ENCODE measurements around the gene CREBRF.

Gene CREBRF

DNA sequence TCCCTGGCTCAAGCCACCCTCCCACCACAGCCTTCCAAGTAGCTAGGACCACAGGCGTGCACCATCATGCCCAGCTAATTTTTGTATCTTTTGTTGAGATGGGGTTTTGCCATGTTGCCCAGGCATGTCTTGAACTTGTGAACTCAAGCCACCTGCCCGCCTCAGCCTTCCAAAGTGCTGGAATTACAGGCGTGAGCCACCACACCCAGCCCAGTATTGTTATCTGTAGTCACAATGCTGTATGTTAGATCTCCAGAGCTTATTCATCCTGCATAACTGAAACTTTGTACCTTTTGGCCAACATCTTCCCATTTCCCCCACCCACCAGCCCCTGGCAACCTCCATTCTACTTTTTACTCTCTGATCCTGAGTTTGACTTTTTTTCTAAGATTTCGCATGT lies 37.5 kb downstream of the CREBRF start:
- no peak overlapping the region for H3K4me3 ChIP-seq (ENCODE audit: control insufficient read depth, low read depth, low read length)
- TF ChIP-seq, protein P1, sequence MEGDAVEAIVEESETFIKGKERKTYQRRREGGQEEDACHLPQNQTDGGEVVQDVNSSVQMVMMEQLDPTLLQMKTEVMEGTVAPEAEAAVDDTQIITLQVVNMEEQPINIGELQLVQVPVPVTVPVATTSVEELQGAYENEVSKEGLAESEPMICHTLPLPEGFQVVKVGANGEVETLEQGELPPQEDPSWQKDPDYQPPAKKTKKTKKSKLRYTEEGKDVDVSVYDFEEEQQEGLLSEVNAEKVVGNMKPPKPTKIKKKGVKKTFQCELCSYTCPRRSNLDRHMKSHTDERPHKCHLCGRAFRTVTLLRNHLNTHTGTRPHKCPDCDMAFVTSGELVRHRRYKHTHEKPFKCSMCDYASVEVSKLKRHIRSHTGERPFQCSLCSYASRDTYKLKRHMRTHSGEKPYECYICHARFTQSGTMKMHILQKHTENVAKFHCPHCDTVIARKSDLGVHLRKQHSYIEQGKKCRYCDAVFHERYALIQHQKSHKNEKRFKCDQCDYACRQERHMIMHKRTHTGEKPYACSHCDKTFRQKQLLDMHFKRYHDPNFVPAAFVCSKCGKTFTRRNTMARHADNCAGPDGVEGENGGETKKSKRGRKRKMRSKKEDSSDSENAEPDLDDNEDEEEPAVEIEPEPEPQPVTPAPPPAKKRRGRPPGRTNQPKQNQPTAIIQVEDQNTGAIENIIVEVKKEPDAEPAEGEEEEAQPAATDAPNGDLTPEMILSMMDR (conservative IDR thresholded peaks at IDR 0.05; ENCODE audit: control insufficient read depth, insufficient read depth, low read depth, low read length) = no peak
- no peak for DNase-seq (ENCODE audit: low read depth)

DNA sequence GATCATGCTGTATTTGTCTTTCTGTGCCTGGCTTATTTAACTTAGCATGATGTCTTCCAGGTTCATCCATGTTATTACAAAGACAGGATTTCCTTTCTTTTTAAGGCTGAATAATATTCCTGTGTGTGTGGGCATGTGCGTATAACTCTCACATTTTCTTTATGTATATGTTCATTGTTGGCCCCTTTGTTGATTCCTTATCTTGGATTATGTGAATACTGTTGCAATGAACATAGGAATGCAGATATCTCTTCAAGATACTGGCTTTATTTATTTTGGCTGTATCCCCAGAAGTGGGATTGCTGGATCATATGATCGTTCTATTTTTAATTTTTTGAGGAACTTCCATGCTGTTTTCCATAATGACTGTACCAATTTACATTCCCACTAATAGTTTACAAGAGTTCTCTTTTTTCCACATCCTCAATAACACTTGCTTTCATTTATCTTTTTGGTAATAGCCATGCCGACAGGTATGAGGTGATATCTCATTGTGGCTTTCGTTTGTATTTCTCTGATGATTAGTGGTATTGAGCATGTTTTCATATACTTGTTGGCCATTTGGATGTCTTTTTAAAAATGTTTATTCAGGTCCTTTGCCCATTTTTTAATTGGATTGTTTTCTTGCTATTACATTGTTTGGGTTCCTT lies 38.0 kb downstream of the CREBRF start:
- peak; percentile 51 for DNase-seq (ENCODE audit: low read depth)
- TF ChIP-seq, protein P1 (conservative IDR thresholded peaks at IDR 0.05; ENCODE audit: control insufficient read depth, insufficient read depth, low read depth, low read length) = no peak

DNA sequence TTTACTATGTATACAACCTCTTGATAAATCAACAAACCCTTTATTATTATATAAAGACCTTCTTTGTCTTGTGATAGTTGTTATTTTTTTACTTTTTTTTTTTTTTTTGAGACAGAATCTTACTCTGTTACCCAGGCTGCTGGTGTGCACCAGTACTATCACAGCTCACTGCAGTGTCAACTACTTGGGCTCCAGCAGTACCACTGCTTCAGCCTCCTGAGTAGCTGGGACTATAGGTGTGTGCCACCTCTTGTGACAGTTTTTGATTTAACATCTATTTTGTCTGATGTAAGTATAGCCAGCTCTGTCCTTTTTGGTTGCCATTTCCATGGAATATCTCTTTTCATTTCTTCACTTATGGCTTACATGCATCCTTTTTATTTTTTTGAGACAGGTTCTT lies 42.6 kb downstream of the CREBRF start:
- no peak overlapping the region for H3K4me3 ChIP-seq (ENCODE audit: control insufficient read depth, low read depth, low read length)
- no peak for DNase-seq (ENCODE audit: low read depth)
- TF ChIP-seq, protein P1 (conservative IDR thresholded peaks at IDR 0.05; ENCODE audit: control insufficient read depth, insufficient read depth, low read depth, low read length) = no peak

More for the DNA sequence above, 38.0 kb downstream of the CREBRF start:
- H3K4me3 ChIP-seq (ENCODE audit: control insufficient read depth, low read depth, low read length) = no peak overlapping the region

DNA sequence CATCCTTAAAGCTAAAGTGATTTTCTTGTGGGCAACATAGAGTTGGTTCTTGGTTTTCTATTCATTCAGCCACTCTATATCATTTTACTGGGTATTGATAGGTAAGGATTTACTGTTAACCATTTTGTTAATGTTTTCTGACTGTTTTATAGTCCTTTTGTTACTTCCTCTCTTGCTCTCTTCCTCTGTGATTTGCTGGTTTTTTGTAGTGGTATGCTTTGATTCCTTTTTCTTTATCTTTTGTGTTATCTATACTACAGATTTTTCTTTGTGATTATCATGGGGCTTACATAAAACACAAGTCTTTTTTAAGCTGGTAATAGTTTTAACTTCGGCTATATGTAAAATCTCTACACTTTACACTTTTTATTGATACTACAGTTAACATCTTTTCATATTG lies 43.3 kb downstream of the CREBRF start:
- H3K4me3 ChIP-seq (ENCODE audit: control insufficient read depth, low read depth, low read length) = no peak overlapping the region
- TF ChIP-seq, protein P1 (conservative IDR thresholded peaks at IDR 0.05; ENCODE audit: control insufficient read depth, insufficient read depth, low read depth, low read length) = no peak
- no peak for DNase-seq (ENCODE audit: low read depth)

DNA sequence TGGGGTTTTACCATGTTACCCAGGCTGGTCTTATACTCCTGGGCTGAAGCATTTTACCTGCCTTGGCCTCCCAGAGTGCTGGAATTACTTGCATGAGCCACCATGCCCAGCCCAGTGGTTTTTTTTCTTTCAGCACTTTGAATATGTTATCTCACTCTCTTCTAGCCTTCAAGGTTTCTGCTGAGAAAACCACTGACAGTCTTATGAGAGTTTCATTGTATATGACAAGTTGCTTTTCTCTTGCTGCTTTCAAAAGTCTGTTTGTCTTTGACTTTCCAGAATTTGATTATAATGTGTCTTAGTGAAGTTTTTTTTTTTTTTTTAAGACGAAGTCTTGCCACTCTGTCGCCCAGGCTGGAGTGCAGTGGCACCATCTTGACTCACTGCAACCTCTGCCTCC lies 45.1 kb downstream of the CREBRF start:
- no peak overlapping the region for H3K4me3 ChIP-seq (ENCODE audit: control insufficient read depth, low read depth, low read length)
- no peak for DNase-seq (ENCODE audit: low read depth)
- TF ChIP-seq, protein P1 (conservative IDR thresholded peaks at IDR 0.05; ENCODE audit: control insufficient read depth, insufficient read depth, low read depth, low read length) = no peak

DNA sequence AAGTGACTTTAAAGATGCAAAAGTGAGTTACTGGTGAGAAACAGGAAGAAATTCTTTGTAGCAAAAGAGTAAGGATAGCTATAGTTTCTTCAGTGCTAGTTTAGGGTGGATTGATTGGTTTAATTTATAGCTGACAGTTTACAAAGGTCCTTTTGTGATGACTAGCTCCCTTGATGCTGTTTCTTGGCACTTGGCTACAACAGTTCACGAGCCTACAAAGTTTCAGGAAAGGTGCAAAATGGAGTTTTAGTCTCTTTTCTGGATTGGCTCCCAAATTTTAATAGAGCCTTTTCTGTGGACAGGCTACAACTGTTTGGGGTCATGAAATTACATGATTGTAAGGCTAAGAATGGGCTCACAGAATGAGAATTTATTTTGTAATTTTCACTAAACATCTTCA lies 47.3 kb downstream of the CREBRF start:
- TF ChIP-seq, protein P1 (conservative IDR thresholded peaks at IDR 0.05; ENCODE audit: control insufficient read depth, insufficient read depth, low read depth, low read length) = no peak
- DNase-seq (ENCODE audit: low read depth) = no peak
- H3K4me3 ChIP-seq (ENCODE audit: control insufficient read depth, low read depth, low read length) = no peak overlapping the region

DNA sequence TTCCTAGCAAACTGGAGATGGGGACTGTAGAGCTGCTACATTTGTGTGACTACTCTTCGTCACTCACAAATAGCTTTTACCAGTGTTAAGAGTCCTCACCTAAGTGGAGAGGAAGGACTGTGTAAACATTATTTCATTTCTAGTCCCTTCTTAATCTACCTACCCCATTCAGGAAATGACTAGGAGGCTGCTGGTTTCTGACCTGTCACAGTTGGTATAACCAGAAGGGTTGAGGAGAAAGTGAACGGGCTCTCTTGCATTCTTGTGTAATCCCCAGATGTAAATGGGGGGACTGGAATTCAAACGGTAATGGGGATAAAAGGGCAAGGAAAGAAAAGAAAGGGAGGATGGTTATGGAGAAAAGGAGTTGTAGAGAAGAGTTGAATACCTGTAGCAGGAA lies 52.8 kb downstream of the CREBRF start:
- DNase-seq (ENCODE audit: low read depth) = no peak
- H3K4me3 ChIP-seq (ENCODE audit: control insufficient read depth, low read depth, low read length) = no peak overlapping the region
- TF ChIP-seq, protein P1 (conservative IDR thresholded peaks at IDR 0.05; ENCODE audit: control insufficient read depth, insufficient read depth, low read depth, low read length) = no peak
